BLaER1 (cell line): ENCODE measurements around the gene RAD9B.
"Not testable (repeated sequence)": the region's sequence is repeated elsewhere in the genome, so short reads cannot be mapped to it uniquely, and the experiment has no call there.

ENCODE experiments used
- H3K27ac ChIP-seq: shearing (Covaris generic); formaldehyde crosslinking; 2 replicates; pipeline ENCODE4 v1.8.1; 2022
- H3K27me3 ChIP-seq: shearing (Covaris generic); formaldehyde crosslinking; 2 replicates; pipeline ENCODE4 v1.8.1; 2022
- H3K36me3 ChIP-seq: shearing (Covaris generic); formaldehyde crosslinking; 2 replicates; pipeline ENCODE4 v1.8.1; 2022
- H3K4me1 ChIP-seq: shearing (Covaris generic); formaldehyde crosslinking; 2 replicates; pipeline ENCODE4 v1.8.1; 2022
- H3K4me2 ChIP-seq: shearing (Covaris generic); formaldehyde crosslinking; 2 replicates; pipeline ENCODE4 v1.8.1; 2022
- H3K4me3 ChIP-seq: shearing (Covaris generic); formaldehyde crosslinking; 2 replicates; pipeline ENCODE4 v1.8.1; 2022
- H3K9ac ChIP-seq: shearing (Covaris generic); formaldehyde crosslinking; 2 replicates; pipeline ENCODE4 v1.8.1; 2022
- H3K9me3 ChIP-seq: shearing (Covaris generic); formaldehyde crosslinking; 2 replicates; pipeline ENCODE4 v1.8.1; 2022
- H4K20me1 ChIP-seq: shearing (Covaris generic); formaldehyde crosslinking; 2 replicates; pipeline ENCODE4 v1.8.1; 2022
- Cebpa-rat ChIP-seq: shearing (Covaris generic); IDR thresholded peaks from 2 replicates; pipeline ENCODE4 v1.8.1; 2022

RAD9B gene

DNA sequence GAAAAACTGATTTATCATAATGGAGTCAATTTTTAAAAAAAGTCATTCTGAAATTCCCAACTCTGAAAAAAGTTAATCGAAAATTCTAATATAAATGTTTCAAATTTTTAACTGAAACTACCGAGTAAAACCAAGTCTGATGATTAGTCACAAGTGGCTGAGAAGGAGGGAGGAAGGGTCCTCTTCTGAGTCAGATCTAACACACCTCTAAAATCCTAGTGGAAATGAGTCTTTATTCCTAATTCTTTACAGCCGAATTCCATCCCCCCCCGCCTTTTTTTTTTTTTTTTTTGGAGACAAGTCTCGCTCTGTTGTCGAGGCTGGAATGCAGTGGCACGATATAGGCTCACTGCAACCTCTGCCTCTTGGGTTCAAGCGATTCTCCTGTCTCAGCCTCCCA lies 37.9 kb downstream of the RAD9B start:
- no peaks in the 10 kb centered on the region for H3K27me3 ChIP-seq
- H3K4me2 ChIP-seq, result no peak overlapping the region
- TF ChIP-seq Cebpa-rat, result no peak
- H3K36me3 ChIP-seq, result peaks cover 96% of the 10 kb centered on the region
- no peaks in the 10 kb centered on the region for H3K9me3 ChIP-seq
- no peaks in the 10 kb centered on the region for H3K4me1 ChIP-seq
- no peak overlapping the region for H3K4me3 ChIP-seq
- H3K9ac ChIP-seq, result no peak overlapping the region
- H4K20me1 ChIP-seq, result peaks cover 71% of the 10 kb centered on the region
- no peak overlapping the region for H3K27ac ChIP-seq

DNA sequence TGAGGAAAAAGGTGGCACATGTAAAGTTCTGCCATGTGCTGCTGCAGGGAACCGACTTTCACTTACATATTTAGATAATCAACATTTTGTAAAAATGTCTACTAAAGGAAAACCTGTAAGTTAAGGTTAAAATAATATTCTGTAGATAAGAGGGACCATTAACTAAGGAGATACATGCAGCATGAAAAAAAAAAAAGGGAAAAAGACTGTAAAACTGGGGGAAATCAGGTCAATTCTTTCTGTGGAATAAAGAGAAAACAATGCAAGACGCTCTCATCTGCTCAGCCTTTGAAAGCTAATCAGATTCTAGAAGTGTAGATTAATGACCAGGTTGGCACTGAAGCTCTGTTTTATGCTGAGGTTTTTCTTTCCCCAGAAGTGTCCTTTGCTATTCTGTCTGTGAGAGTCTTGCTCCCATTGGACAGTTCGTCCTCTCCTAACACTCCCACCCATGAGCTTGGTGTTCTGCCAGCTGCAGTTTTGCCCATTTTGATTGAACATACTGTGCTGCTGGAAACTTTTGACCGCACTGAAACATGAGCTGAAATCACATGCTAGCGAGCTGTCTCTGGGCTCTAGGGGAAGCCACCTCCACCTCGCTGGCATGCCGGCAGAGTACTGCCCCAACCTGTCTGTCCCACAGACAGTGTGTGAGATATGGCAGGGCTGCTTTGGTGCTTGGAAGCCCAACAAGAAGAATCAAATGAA lies 41.3 kb downstream of the RAD9B start:
- no peak overlapping the region for H3K4me2 ChIP-seq
- no peaks in the 10 kb centered on the region for H3K27me3 ChIP-seq
- TF ChIP-seq Cebpa-rat, result no peak
- H3K36me3 ChIP-seq, result peaks cover 96% of the 10 kb centered on the region
- no peaks in the 10 kb centered on the region for H3K9me3 ChIP-seq
- no peaks in the 10 kb centered on the region for H3K4me1 ChIP-seq
- H3K4me3 ChIP-seq, result no peak overlapping the region
- H3K9ac ChIP-seq, result no peak overlapping the region
- 0 out of 2 replicates have a peak overlapping the region, but pooled peaks have one; percentile 3 for H3K27ac ChIP-seq
- H4K20me1 ChIP-seq, result peaks cover 86% of the 10 kb centered on the region

DNA sequence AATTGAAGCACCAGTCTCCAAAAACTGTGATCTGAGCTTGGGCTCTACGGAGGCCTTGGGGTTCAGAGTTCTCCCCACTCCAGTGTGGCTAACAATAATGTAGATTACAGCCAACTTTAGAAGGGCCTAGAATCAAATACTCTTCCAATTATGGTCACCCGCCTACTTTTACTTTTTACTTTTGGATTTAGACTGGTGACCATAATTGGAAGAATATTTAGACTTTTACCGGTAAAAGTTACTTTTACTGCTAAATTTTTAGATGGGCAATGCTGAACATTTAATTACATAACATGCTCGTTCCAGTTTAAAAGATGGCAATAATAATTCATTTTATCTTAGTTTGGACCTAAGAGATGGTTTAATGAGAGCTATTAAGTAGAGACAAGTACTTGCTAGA lies 41.8 kb downstream of the RAD9B start:
- no peak overlapping the region for H3K9ac ChIP-seq
- H3K27ac ChIP-seq, result no peak overlapping the region
- H3K4me1 ChIP-seq, result no peaks in the 10 kb centered on the region
- no peak overlapping the region for H3K4me2 ChIP-seq
- no peaks in the 10 kb centered on the region for H3K9me3 ChIP-seq
- H3K27me3 ChIP-seq, result no peaks in the 10 kb centered on the region
- H3K4me3 ChIP-seq, result no peak overlapping the region
- peaks cover 86% of the 10 kb centered on the region for H4K20me1 ChIP-seq
- no peak for TF ChIP-seq Cebpa-rat
- H3K36me3 ChIP-seq, result peaks cover 96% of the 10 kb centered on the region

DNA sequence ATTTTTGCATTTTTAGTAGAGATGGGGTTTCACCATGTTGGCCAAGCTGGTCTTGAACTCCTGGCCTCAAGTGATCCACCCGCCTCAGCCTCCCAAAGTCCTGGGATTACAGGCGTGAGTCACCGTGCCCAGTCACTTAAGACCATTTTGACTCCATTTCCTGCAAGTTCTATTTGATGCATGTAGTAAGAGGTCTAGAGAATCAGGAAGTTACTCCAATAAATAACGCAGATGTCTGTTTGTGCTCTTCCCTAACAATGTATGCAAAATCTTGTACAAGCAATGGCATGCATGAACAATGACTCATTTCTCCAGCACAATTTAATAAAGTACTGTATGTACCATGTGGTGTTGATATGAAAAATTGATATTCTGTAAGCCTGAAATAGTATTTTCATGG lies 43.1 kb downstream of the RAD9B start:
- H3K27ac ChIP-seq, H3K4me1 ChIP-seq, H3K27me3 ChIP-seq, H3K4me2 ChIP-seq, H3K9ac ChIP-seq, H3K9me3 ChIP-seq, H3K4me3 ChIP-seq: not testable (repeated sequence)
- Histone ChIP-seq H4K20me1 (peaks cover 86% of the 10 kb centered on the region), H3K36me3 (peaks cover 94% of the 10 kb centered on the region)

DNA sequence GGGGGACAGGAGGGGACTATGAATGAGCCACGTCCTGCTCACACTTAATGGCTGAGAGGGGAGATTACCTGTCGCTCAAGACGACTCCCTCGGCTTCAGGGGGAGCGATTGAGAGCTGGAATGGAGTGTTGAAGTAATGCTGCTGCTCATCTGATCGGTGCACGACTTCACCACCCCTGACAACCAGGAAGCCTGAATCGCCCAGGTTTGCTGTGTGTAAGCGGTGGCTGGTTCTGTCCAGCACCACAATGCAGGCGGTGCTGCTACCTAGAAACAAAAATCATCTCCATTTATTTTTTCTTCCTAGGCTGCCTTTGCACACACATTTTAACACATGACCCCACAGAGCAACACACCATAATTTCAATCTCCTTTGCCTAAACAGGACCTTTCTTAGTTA lies 43.7 kb downstream of the RAD9B start:
- Histone ChIP-seq H4K20me1 (peaks cover 89% of the 10 kb centered on the region), H3K27ac (no peak overlapping the region), H3K9me3 (no peaks in the 10 kb centered on the region), H3K4me2 (no peak overlapping the region), H3K9ac (no peak overlapping the region), H3K27me3 (no peaks in the 10 kb centered on the region), H3K4me1 (no peaks in the 10 kb centered on the region), H3K4me3 (no peak overlapping the region), H3K36me3 (peaks cover 94% of the 10 kb centered on the region)
- TF ChIP-seq Cebpa-rat, result no peak

DNA sequence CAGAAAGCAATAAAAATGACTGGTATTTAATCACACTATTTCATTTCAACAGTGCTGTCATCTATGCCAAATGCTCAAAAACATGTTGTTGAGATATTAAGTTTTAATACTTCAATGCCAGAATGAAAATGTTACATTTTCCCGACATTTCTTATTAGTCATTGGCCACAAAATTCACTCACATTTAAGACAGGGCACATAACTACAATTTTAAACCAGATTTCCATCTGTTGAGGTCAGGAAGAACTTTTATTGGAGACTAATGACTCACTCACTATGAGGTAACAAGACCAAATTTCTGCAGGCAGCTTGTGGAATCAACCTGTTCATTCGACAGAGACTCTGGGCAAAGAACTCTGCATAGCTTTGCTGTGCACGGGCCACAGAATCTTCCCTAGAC lies 44.2 kb downstream of the RAD9B start:
- Histone ChIP-seq H3K36me3 (peaks cover 96% of the 10 kb centered on the region), H3K9ac (no peak overlapping the region), H3K4me2 (no peak overlapping the region), H3K27me3 (no peaks in the 10 kb centered on the region), H4K20me1 (peaks cover 94% of the 10 kb centered on the region), H3K4me3 (no peak overlapping the region), H3K9me3 (no peaks in the 10 kb centered on the region), H3K4me1 (no peaks in the 10 kb centered on the region), H3K27ac (no peak overlapping the region)
- no peak for TF ChIP-seq Cebpa-rat

DNA sequence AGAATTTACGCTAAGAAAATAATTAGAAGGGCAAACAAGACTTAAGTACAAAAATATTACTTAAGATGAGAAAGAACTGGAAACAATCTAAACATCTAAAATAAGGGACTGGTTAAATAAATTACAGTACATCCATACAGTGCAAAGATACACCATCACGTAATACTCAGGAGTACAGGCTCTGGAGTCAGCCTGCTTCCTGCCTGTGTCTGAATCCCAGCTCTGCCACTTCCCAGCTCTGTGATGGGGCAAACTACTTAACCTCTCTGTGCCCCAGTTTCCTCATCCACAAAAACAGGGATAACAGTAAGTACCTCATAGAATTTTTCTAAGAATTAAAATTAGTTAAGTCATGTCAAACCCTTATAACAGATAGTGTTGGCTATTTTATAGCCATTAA lies 45.0 kb downstream of the RAD9B start:
- H4K20me1 ChIP-seq, result peaks cover 97% of the 10 kb centered on the region
- no peaks in the 10 kb centered on the region for H3K4me1 ChIP-seq
- H3K9me3 ChIP-seq, result no peaks in the 10 kb centered on the region
- no peaks in the 10 kb centered on the region for H3K27me3 ChIP-seq
- TF ChIP-seq Cebpa-rat, result no peak
- no peak overlapping the region for H3K4me2 ChIP-seq
- H3K9ac ChIP-seq, result no peak overlapping the region
- no peak overlapping the region for H3K27ac ChIP-seq
- no peak overlapping the region for H3K4me3 ChIP-seq
- peaks cover 96% of the 10 kb centered on the region for H3K36me3 ChIP-seq

DNA sequence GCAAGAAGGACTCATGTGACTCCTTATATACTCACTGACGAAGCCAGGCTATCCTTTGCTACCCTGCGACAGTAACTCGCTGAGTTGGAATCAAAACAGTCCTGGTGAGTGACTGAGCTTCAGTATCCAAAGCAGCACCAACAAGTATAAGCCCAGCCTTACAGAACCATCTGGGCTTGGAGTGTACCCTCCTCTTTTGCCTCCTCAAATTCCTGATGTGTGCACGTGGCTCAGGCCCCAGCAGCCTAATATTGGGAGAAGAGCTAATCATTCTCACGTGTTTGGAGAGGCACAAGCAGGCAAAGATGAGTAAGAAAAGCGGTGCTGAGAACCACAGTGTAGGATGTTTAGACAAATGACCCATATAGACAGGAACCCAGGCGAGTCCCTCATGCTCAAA lies 46.5 kb downstream of the RAD9B start:
- no peak overlapping the region for H3K9ac ChIP-seq
- no peaks in the 10 kb centered on the region for H3K9me3 ChIP-seq
- H3K36me3 ChIP-seq, result peaks cover 88% of the 10 kb centered on the region
- H3K4me2 ChIP-seq, result no peak overlapping the region
- peaks cover 100% of the 10 kb centered on the region for H4K20me1 ChIP-seq
- H3K27me3 ChIP-seq, result no peaks in the 10 kb centered on the region
- H3K27ac ChIP-seq, result no peak overlapping the region
- TF ChIP-seq Cebpa-rat, result no peak
- no peak overlapping the region for H3K4me3 ChIP-seq
- no peaks in the 10 kb centered on the region for H3K4me1 ChIP-seq

DNA sequence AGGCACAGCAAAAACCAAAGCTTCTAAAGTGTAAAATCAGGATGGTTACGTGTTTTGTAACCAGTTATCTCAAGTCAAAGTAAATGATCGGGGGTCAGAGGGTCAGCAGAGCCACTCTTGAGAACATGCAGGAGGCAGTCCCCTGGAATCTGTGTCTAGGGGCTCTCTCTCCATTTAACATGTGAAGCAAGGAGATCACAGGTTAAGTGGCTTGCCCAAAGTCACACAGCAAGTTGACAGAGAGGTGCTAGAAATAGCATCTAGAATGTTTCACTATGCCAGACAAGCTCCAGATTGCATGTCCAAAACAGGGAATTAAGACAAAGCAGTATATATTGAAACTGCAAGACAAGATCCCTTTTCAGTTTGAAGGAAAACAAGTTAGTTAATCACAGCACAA lies 47.6 kb downstream of the RAD9B start:
- TF ChIP-seq Cebpa-rat, result no peak
- Histone ChIP-seq H3K9me3 (no peaks in the 10 kb centered on the region), H3K27ac (no peak overlapping the region), H3K27me3 (no peaks in the 10 kb centered on the region), H3K4me2 (no peak overlapping the region), H3K4me3 (no peak overlapping the region), H3K4me1 (no peaks in the 10 kb centered on the region), H3K9ac (no peak overlapping the region), H3K36me3 (peaks cover 83% of the 10 kb centered on the region), H4K20me1 (peaks cover 100% of the 10 kb centered on the region)

DNA sequence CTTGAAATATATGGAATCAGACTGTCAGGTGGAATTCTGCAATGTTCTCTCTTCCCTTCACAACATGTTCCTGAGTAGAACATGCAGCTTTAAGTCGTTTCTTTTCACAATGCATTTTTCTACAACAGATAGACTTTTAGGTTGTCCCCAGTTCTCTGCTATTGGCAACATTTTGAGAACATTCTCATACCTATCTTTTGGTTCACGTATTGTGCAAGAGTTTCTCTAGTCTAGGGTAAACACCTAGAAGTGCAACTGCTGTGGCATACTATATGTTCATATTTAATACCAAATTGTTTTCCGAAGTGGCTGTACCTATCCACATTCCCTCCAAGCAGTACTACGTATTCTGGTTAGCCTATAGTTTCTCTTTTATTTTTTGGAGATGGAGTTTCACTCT lies 48.9 kb downstream of the RAD9B start:
- Histone ChIP-seq H4K20me1 (peaks cover 100% of the 10 kb centered on the region), H3K4me3 (no peak overlapping the region), H3K4me1 (no peaks in the 10 kb centered on the region), H3K9me3 (no peaks in the 10 kb centered on the region), H3K27me3 (no peaks in the 10 kb centered on the region), H3K9ac (no peak overlapping the region), H3K36me3 (peaks cover 71% of the 10 kb centered on the region), H3K4me2 (no peak overlapping the region), H3K27ac (no peak overlapping the region)
- no peak for TF ChIP-seq Cebpa-rat
